Liver (tissue), 9 donors: ENCODE measurements around the gene LGALS4. TPM values are rescaled to one million over a fixed set of nuclear protein-coding genes. Genes with fewer than 3 reads are reported as not detected.

Source experiments
- DNase-seq: peaks from one replicate; pipeline ENCODE4 v3.0.0-alpha.2; 2017; ENCODE audit warnings: low spot score
- H3K27ac ChIP-seq, 2 donors: one replicate each; pipeline ENCODE4 v1.7.0; 2013; ENCODE audit warnings: inconsistent platforms in 2 of 2, low read length in 2 of 2, control low read depth in 1 of 2, low read depth in 1 of 2, mild to moderate bottlenecking in 1 of 2
- H3K27me3 ChIP-seq, 4 donors: one replicate each; pipeline versions ENCODE4 v1.6.1 to v1.7.0; 2013; ENCODE audit warnings: low read length in 3 of 4, inconsistent platforms in 1 of 4, mild to moderate bottlenecking in 1 of 4, moderate library complexity in 1 of 4; ENCODE audit not compliant: control insufficient read depth in 4 of 4, insufficient read depth in 4 of 4
- H3K36me3 ChIP-seq, 4 donors: one replicate each; pipeline versions ENCODE4 v1.6.1 to v1.7.0; 2013; ENCODE audit warnings: low read length in 3 of 4, mild to moderate bottlenecking in 3 of 4, low read depth in 1 of 4, moderate library complexity in 1 of 4; ENCODE audit not compliant: control insufficient read depth in 4 of 4, insufficient read depth in 3 of 4
- H3K4me1 ChIP-seq, 4 donors: one replicate each; pipeline versions ENCODE4 v1.6.1 to v1.7.0; 2013; ENCODE audit warnings: low read length in 3 of 4, mild to moderate bottlenecking in 3 of 4, moderate library complexity in 1 of 4; ENCODE audit not compliant: control insufficient read depth in 4 of 4, insufficient read depth in 4 of 4
- H3K4me3 ChIP-seq, 3 donors: one replicate each; pipeline versions ENCODE4 v1.6.1 to v1.7.0; 2013; ENCODE audit warnings: low read length in 3 of 3, control low read depth in 1 of 3, low read depth in 1 of 3, mild to moderate bottlenecking in 1 of 3
- H3K9ac ChIP-seq, 2 donors: one replicate each; pipeline ENCODE4 v1.7.0; 2013; ENCODE audit warnings: low read length in 2 of 2, mild to moderate bottlenecking in 2 of 2, moderate library complexity in 2 of 2, control low read depth in 1 of 2, low read depth in 1 of 2
- H3K9me3 ChIP-seq, 4 donors: one replicate each; pipeline versions ENCODE4 v1.6.1 to v1.7.0; 2013; ENCODE audit warnings: low read length in 3 of 4; ENCODE audit not compliant: control insufficient read depth in 4 of 4
- EGR1 ChIP-seq, 2 donors: IDR thresholded peaks; 2 replicates each; pipeline ENCODE4 v1.6.1; 2016 to 2018; ENCODE audit warnings: antibody characterized with exemption in 2 of 2, low read depth in 2 of 2
- FOXA2 ChIP-seq: IDR thresholded peaks from 2 replicates; pipeline ENCODE4 v1.6.1; 2016; ENCODE audit warnings: antibody characterized with exemption
- GABPA ChIP-seq, 2 donors: IDR thresholded peaks in 1 of 2; conservative IDR thresholded peaks in 1 of 2; 2 replicates each; pipeline ENCODE4 v1.6.1; 2016; ENCODE audit warnings: antibody characterized with exemption in 2 of 2, mild to moderate bottlenecking in 1 of 2, moderate library complexity in 1 of 2
- HNF4A ChIP-seq, 2 donors: conservative IDR thresholded peaks; 2 replicates each; pipeline ENCODE4 v1.6.1; 2016; ENCODE audit warnings: antibody characterized with exemption in 2 of 2, mild to moderate bottlenecking in 2 of 2
- JUND ChIP-seq, 2 donors: IDR thresholded peaks; 2 replicates each; pipeline ENCODE4 v1.6.1; 2016; ENCODE audit warnings: antibody characterized with exemption in 2 of 2
- NR2F2 ChIP-seq: IDR thresholded peaks from 2 replicates; pipeline ENCODE4 v1.6.1; 2016; ENCODE audit warnings: antibody characterized with exemption
- RAD21 ChIP-seq, 2 donors: IDR thresholded peaks; 2 replicates each; pipeline ENCODE4 v1.6.1; 2016; ENCODE audit warnings: antibody characterized with exemption in 2 of 2, mild to moderate bottlenecking in 2 of 2
- SP1 ChIP-seq: IDR thresholded peaks from 2 replicates; pipeline ENCODE4 v1.6.1; 2018; ENCODE audit warnings: antibody characterized with exemption, mild to moderate bottlenecking
- TAF1 ChIP-seq: conservative IDR thresholded peaks from 2 replicates; pipeline ENCODE4 v1.6.1; 2016; ENCODE audit warnings: antibody characterized with exemption, mild to moderate bottlenecking
- YY1 ChIP-seq: IDR thresholded peaks from 2 replicates; pipeline ENCODE4 v1.6.1; 2016; ENCODE audit warnings: antibody characterized with exemption, mild to moderate bottlenecking
- ZBTB33 ChIP-seq: IDR thresholded peaks from 2 replicates; pipeline ENCODE4 v1.6.1; 2016; ENCODE audit warnings: antibody characterized with exemption
- WGBS: extraction: QIAGEN DNeasy Blood & Tissue Kit; methylation state at CpG from one replicate; pipeline ENCODE4 v1.1.7; 2013; 5-methylcytosine and 5-hydroxymethylcytosine counted together
- polyA plus RNA-seq, 2 donors: library from polyadenylated mRNA; stranded (reverse) in 1 of 2; unstranded in 1 of 2; fragments of 200-250 nt in 1 of 2; fragments of >200 nt in 1 of 2; fragmentation: Nextera tagmentation in 1 of 2; extraction: Ambion mirVana in 1 of 2; gene quantifications; one replicate each; pipeline versions ENCODE4 v1.2.1 to v1.2.3, GENCODE V29; 2013 to 2015
- total RNA-seq, 2 donors: library from RNA; depleted of rRNA; stranded (reverse); fragments of >200 nt; gene quantifications; one replicate each; pipeline ENCODE4 v1.2.3, GENCODE V29; 2014
- TF ChIP-seq, protein P1 (sequence below): IDR thresholded peaks from 2 replicates; pipeline ENCODE4 v1.6.1; 2016; ENCODE audit warnings: antibody characterized with exemption, mild to moderate bottlenecking
- TF ChIP-seq, protein P2 (sequence below): IDR thresholded peaks from 2 replicates; pipeline ENCODE4 v1.6.1; 2016; ENCODE audit warnings: antibody characterized with exemption
- donor health status: healthy.
- donor health status: healthy.
- donor health status: healthy.
- donor health status: healthy.
- donor health status: healthy.

Gene LGALS4
- total and polyA plus RNA-seq, 4 donors = 0.42 to 40.6 (median 12.1) TPM

DNA sequence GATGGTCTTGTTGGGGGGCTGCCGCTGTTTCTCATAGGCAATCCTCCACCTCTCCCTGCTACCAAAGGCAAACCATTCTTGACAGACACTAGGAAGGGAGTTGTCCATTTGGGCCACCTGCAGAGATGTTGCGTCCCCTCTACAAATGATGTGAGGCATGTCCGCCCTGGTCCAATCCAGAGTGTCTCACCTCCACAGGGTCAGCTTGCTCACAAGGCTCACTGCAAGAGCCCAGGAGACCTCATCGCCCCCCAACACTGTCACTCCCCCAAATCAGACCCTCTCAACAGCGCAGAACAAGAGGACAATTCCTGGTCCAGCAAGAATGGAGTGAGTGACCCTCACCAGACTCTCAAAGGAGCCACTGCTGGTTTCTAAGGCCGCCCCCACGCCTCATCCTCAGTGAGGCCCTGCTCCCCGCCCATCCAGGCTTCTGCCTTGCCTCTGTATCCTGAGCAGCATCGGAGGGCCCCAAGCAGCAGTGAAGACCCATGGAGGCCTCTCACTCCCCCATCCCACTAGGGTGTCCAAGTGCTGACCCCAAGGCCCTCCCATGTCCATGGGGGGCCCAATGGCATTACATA lies 30.5 kb upstream of the LGALS4 start:
- 97% methylated on average over 9 of the region's 9 CpGs for WGBS
- TF ChIP-seq YY1 (no peak), JUND (IDR thresholded peaks at IDR 0.05) (no peak), EGR1 (IDR thresholded peaks at IDR 0.05; ENCODE audit: low read depth in 2 of 2) (no peak), TAF1 (no peak), NR2F2 (no peak), RAD21 (IDR thresholded peaks at IDR 0.05) (no peak), ZBTB33 (no peak)
- TF ChIP-seq, protein P1, sequence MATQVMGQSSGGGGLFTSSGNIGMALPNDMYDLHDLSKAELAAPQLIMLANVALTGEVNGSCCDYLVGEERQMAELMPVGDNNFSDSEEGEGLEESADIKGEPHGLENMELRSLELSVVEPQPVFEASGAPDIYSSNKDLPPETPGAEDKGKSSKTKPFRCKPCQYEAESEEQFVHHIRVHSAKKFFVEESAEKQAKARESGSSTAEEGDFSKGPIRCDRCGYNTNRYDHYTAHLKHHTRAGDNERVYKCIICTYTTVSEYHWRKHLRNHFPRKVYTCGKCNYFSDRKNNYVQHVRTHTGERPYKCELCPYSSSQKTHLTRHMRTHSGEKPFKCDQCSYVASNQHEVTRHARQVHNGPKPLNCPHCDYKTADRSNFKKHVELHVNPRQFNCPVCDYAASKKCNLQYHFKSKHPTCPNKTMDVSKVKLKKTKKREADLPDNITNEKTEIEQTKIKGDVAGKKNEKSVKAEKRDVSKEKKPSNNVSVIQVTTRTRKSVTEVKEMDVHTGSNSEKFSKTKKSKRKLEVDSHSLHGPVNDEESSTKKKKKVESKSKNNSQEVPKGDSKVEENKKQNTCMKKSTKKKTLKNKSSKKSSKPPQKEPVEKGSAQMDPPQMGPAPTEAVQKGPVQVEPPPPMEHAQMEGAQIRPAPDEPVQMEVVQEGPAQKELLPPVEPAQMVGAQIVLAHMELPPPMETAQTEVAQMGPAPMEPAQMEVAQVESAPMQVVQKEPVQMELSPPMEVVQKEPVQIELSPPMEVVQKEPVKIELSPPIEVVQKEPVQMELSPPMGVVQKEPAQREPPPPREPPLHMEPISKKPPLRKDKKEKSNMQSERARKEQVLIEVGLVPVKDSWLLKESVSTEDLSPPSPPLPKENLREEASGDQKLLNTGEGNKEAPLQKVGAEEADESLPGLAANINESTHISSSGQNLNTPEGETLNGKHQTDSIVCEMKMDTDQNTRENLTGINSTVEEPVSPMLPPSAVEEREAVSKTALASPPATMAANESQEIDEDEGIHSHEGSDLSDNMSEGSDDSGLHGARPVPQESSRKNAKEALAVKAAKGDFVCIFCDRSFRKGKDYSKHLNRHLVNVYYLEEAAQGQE = no peak
- TF ChIP-seq, protein P2, sequence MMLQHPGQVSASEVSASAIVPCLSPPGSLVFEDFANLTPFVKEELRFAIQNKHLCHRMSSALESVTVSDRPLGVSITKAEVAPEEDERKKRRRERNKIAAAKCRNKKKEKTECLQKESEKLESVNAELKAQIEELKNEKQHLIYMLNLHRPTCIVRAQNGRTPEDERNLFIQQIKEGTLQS = no peak
- Histone ChIP-seq H3K36me3 (peaks cover 32 to 78% (median 70%) of the 10 kb centered on the region in 4 donors), H3K27ac (no peak overlapping the region), H3K9ac (no peak overlapping the region), H3K27me3 (no peaks in the 10 kb centered on the region), H3K4me3 (no peak overlapping the region), H3K4me1 (peaks cover 20 to 84% (median 72%) of the 10 kb centered on the region in 4 donors), H3K9me3 (no peaks in the 10 kb centered on the region)
- DNase-seq = no peak

DNA sequence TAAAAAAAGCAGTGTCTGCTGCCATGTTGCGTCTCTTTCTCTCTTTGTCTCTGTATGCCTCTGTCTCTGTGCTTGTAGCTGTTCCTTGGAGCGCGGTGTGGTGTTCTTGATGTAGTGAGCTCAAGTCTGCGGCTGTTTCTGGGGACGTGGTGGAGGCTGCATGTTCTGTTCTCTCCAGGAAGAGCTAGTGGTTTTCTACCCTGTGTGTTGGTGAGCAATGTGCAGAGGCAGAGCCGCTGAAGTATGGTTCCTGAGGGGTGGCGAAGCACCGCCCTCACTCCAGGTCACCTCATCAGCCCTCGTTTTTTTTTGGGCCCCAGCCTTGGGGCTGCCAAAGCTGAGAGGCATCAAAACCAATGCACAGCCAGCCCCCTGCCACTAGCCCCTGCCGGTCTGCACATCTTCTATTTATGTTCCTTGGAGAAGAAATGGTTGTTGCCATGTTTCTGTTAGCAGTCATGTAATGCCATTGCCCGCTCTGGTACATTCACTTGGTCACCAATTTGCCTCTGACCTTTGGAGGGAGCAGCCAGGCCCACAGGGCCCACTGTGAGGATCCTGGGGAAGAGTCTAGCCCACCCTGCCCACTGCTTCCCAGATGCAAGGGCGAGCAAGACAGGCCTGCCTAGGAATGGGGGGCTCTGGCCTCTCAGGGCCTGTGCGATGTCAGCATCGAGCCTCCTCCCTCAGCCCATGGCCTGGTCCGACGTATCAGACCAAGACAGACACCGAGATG lies 29.9 kb upstream of the LGALS4 start:
- no peak for DNase-seq
- WGBS = 80% methylated on average over 17 of the region's 17 CpGs
- no peak overlapping the region for H3K4me3 ChIP-seq

More for the DNA sequence above, 29.9 kb upstream of the LGALS4 start:
- peaks cover 32 to 84% (median 75%) of the 10 kb centered on the region in 4 donors for H3K36me3 ChIP-seq
- H3K27ac ChIP-seq = peak overlapping the region in 1 of 2 donors; percentile 4
- no peak for TF ChIP-seq EGR1 (IDR thresholded peaks at IDR 0.05; ENCODE audit: low read depth in 2 of 2)
- TF ChIP-seq FOXA2 = no peak
- TF ChIP-seq, protein P1 = no peak
- TF ChIP-seq HNF4A (conservative IDR thresholded peaks at IDR 0.05) = peak in 1 of 2 donors; percentile 0
- no peak for TF ChIP-seq GABPA (IDR thresholded peaks at IDR 0.05 in 1 of 2, conservative IDR thresholded peaks at IDR 0.05 in 1 of 2)
- no peak for TF ChIP-seq SP1
- peak; percentile 38 for TF ChIP-seq YY1
- no peaks in the 10 kb centered on the region for H3K27me3 ChIP-seq
- no peaks in the 10 kb centered on the region for H3K9me3 ChIP-seq
- H3K4me1 ChIP-seq = peaks cover 20 to 84% (median 73%) of the 10 kb centered on the region in 4 donors
- H3K9ac ChIP-seq = no peak overlapping the region
